ENCODE data around the gene ARHGEF7.

The ARHGEF7 gene

GRCh38 chr13:111325146-111325890, 210.2 kb downstream of the ARHGEF7 start:
- no peak for DNase-seq (ENCODE audit: low read depth in 2 of 2)

DNA sequence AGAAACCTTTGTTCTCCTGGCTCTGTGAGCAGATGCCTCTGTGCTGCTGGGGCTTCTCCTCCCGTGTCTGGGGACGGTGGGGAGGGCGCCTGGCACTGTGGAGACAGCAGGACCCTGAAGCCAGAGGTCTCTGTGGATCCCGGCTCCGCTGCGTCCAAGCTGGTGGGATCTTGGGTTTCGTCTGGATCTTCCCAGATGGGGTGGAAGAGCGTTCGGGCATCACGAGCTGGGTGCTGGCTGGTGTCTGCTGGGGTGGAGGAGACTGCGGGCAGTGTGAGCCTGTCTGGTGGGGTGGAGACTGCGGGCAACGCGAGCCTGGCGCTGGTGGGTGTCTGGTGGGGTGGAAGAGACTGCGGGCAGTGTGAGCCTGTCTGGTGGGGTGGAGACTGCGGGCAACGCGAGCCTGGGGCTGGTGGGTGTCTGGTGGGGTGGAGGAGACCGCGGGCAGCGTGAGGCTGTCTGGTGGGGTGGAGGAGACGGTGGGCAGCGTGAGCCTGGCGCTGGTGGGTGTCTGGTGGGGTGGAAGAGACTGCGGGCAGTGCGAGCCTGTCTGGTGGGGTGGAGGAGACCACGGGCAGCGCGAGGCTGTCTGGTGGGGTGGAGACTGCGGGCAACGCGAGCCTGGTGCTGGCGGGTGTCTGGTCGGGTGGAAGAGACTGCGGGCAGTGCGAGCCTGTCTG, 211.0 kb downstream of the ARHGEF7 start:
- DNase-seq (ENCODE audit: low read depth in 2 of 2) = no peak

- DNase-seq (ENCODE audit: low read depth in 2 of 2) = no peak
Observed at GRCh38 chr13:111326621-111326965, 211.5 kb downstream of the ARHGEF7 start.

DNA sequence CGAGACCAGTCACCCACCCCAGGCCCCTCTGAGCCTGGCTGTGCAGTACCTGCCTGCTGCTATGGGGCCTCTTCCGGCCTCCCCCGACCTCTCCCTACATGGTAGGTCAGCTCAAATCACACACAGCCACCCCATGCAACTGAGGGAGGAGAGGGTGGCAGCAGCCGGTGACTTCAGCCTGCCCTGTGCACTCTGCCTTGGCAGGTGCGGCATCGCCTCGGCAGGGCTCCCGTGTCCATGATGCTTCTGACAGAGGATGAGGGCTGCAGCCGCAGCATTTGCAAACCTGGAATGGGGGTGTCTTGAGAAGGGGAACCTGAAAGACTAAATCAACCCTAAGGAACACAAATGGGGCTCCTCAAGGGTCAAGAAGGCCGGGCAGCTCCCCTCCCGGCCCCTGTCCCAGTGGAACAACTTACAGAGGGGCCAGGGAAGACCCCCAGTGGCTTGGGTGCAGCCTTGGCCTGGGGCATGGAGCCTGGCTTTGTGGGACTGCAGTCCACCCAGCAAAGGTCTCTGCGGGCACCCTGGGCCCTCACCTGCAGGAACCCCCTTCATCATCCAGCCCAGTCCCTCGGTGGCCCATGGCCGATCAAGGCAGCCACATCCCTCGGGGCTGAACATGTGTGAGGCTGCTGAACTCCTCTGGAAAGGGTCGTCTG, 212.0 kb downstream of the ARHGEF7 start:
- no peak for DNase-seq (ENCODE audit: low read depth in 2 of 2)

- no peak for DNase-seq (ENCODE audit: low read depth in 2 of 2)
Observed at GRCh38 chr13:111327730-111328573, 212.8 kb downstream of the ARHGEF7 start.

DNA sequence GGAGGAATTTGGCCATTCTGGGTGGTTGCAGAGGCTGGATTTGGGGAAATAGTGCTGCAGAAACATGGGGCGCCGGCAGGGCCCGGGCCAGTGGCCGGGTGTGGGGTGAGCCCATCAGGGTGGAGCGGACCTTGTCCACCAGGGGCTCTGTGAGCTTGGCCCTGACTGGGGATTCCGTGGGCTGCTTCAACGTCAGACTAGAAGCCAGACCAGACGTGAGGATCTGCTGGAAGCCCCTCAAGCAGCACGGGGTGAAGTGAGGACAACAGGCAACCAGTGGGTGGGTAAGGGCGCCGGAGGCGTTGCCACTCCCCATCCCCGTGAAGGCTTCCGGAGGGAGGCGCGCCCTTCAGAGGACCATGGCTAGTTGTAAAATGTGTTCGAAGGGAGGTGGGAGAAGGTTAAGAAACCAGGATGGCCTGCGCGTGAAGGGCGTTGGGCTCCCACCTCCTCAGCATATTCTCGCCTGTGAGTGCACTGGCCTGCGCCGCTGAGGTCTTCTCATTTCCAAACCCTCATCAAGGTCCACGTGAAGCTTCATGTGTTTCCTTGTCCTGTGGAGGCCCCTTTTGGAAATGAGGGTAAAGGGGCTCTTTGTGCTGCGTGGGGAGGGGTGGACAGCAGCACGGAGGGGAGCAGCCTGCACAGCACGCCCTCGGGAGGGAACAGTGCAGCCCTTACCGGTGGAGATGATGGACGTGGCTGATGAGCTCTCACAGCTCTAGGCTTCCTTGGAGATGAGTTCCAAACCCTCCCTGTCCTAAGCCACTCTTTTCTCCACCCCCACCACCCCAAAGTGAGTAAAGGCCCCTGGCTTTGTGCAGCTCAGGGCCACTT, 213.7 kb downstream of the ARHGEF7 start:
- DNase-seq (ENCODE audit: low read depth in 2 of 2) = no peak

DNA sequence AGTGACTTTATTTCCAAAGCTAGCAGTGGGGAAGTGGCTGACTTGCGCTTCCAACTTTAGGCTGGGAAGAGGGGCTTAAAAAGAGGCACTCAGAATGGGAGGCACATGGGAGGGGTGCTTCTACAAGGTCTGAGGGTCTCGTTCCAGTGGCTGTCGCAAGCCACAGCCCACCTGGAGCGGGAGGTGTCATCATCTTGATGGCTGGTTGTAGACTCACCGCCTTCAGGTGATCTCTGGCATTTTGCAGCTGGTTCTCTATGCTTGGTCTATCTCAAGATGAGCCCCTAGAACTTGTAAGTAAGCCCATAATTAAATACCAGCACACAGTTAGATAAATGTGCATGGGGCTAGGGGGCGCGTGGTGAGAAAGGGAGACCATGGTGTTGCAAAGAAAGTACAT, 214.5 kb downstream of the ARHGEF7 start:
- no peak for DNase-seq (ENCODE audit: low read depth in 2 of 2)

- DNase-seq (ENCODE audit: low read depth in 2 of 2) = no peak
Observed at GRCh38 chr13:111330066-111330610, 215.0 kb downstream of the ARHGEF7 start.

DNA sequence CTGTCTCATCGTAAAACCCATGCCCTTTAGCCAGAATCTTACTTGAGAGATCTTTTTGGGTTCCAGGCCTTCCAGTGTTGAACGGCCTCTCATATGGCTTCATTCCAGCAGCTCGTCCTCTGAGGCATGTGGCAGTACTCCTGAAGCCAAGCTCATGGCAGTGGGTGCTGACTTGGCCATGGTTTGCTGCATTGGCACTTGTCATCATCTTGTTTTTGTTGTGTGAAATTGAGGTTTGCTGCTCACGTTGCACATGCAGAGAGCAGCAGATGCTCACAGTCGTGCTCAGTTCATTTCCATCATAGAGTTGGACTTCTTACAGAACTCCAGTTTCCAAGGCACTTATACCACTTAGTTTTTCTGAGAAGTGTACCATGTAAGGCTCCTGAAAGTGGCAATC, 220.2 kb downstream of the ARHGEF7 start:
- no peak for DNase-seq (ENCODE audit: low read depth in 2 of 2)

GRCh38 chr13:111336666-111337065, 221.6 kb downstream of the ARHGEF7 start:
- DNase-seq (ENCODE audit: low read depth in 2 of 2) = no peak

GRCh38 chr13:111337206-111337605, 222.1 kb downstream of the ARHGEF7 start:
- DNase-seq (ENCODE audit: low read depth in 2 of 2) = no peak

DNA sequence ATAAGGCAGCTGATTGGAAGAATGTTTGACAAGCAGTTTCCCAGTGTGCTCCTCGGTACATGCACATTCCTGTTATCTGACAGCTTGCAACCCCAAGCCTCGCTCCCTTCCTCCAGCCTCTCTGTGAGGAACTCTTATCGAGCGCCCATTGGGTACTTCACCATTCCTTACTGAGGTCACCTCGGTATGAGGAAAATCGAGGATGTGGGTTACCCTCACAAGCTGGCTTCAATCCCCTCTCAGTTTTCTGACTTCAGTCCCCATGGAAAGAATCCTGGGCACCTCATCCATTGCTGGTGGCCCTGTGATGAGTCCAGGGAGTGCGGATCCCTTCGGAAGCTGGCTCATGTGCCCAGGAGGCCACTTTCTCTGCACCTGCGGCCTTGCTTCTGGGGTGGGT, 222.6 kb downstream of the ARHGEF7 start:
- DNase-seq (ENCODE audit: low read depth in 2 of 2) = no peak

- no peak for DNase-seq (ENCODE audit: low read depth in 2 of 2)
Observed at GRCh38 chr13:111338841-111339240, 223.7 kb downstream of the ARHGEF7 start.

DNA sequence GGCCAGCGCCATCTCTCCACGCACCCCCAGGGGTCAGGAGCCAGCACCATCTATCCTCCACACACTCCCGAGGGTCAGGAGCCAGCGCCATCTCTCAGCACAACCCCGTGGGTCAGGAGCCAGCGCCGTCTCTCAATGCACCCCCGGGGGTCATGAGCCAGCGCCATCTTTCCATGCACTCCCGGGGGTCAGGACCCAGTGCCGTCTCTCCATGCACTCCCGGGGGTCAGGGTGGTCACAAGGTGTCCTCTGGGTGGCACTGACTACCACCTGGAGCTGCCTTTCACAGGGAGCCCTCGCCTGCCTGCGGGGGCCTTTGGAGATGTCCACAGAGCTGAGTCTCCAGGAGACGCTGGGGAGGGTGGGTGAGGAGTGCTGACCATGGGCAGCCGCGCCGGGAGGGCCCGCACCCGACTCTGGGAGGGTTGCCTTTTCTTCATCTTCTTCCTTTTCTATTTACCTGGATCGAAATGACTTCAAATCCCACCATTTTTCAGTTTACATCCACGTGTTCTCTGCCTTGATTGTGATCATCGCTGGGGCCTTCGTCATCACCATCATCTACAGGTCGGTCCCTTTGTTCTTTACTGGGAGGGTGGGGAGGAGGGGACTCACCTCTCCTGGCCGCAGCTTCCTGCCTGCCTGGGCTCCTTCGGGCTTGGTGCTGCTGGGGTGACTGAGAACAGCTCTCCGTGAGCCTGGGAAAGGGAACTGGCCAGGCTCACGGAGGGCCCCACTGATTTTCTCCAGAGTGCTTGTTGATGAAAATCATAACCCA, 224.4 kb downstream of the ARHGEF7 start:
- no peak for DNase-seq (ENCODE audit: low read depth in 2 of 2)

DNA sequence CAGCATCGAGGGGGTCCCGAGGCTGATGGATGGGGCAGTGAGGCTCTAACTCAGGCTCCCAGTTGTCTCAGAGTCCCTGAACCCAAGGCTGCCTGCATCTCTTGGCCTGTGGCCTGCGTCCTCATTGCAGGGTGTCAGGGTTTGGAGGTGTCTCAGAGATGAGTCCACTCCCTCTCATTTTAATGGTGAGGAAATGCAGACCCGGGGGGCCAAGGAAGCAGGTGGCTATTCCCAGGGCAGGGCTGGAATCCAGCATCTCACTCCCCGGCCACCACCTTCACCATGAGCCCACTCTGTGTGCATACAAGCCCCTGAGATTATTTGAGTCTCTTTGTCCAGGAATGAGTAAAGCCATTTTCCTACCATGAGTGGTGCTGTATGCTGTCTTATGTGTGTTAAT, 226.8 kb downstream of the ARHGEF7 start:
- no peak for DNase-seq (ENCODE audit: low read depth in 2 of 2)

GRCh38 chr13:111342721-111343120, 227.6 kb downstream of the ARHGEF7 start:
- DNase-seq (ENCODE audit: low read depth in 2 of 2) = no peak

DNA sequence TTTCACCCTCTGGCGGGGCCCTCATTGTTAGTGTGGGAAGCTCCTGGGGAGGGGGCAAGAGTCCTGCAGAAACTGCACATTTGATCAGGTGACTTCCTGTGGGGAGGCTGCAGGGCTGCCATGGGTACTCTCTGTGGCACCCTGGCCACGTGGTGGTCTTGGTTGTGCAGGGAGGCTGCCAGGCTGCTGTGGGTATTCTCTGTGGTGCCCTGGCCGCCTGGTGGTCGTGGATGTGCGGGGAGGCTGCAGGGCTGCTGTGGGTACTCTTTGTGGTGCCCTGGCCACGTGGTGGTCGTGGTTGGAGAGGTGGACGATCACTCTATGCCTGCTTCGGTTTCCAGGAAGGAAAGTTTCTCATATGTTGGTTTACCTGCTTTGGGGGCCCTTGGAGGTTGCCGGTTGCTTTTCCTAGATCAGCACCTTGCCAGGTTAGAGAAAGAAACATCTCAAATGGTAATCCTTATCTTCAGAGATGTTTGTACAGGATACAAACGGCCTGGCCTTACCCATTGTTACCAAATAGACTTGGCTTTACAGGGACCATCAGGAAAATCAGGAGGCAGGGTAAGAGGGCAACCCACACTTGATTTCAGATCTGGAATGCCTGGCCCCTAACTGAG, 228.2 kb downstream of the ARHGEF7 start:
- no peak for DNase-seq (ENCODE audit: low read depth in 2 of 2)

- DNase-seq (ENCODE audit: low read depth in 2 of 2) = no peak
Observed at GRCh38 chr13:111344471-111345191, 229.5 kb downstream of the ARHGEF7 start.

DNA sequence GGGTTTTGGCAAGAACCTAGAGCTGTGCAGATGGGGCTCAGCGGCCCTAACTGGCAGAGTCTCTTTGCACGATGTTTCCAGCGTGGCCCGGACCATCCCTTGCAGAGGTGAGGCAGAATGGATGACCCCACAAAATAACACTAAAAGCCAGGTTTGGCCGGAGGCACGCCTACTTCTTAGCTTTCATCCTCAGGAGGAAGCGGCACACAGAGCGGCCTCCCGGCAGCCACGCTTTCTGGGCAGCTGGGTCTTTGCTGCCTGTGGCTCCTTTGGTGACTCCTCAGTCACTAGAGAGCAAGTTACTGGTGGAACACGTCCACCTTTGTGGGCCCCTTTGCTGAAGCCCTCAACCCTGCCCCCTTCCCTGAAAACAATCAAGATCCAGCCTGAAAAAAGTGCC, 230.6 kb downstream of the ARHGEF7 start:
- no peak for DNase-seq (ENCODE audit: low read depth in 2 of 2)
